Bronchial epithelial cell (primary cell): ENCODE measurements around the gene TRIM5. TPM values are rescaled to one million over a fixed set of nuclear protein-coding genes. Genes with fewer than 3 reads are reported as not detected.
A peak's percentile ranks its signal among the peaks of the same experiment; 100 is the strongest.

ENCODE experiments used
- DNase-seq: peaks from one replicate; pipeline ENCODE4 v3.0.0-alpha.2; 2010; ENCODE audit warnings: low read depth
- FAIRE-seq: peaks from 2 replicates; lab custom pipeline; 2011; peaks lifted over from hg19 to GRCh38; lab: Jason Lieb, UNC
- H3K27me3 ChIP-seq: 2 replicates; pipeline ENCODE4 v1.5.1; 2011; ENCODE audit warnings: low read length; ENCODE audit not compliant: control insufficient read depth, insufficient read depth
- H3K36me3 ChIP-seq: 2 replicates; pipeline ENCODE4 v1.5.1; 2011; ENCODE audit warnings: low read length; ENCODE audit not compliant: control insufficient read depth, insufficient read depth
- H3K4me3 ChIP-seq: 2 replicates; pipeline ENCODE4 v1.5.1; 2011; ENCODE audit warnings: mild to moderate bottlenecking, low read depth, low read length, control low read depth
- total RNA-seq: library from RNA; depleted of rRNA; stranded (reverse); fragments of >200 nt; gene quantifications from 2 replicates; pipeline ENCODE4 v1.2.1, GENCODE V29; 2014
- TF ChIP-seq, protein P1 (sequence below): IDR thresholded peaks from 2 replicates; pipeline ENCODE4 v1.5.1; 2011; ENCODE audit warnings: mild to moderate bottlenecking, moderate library complexity, low read length, control low read depth, inconsistent platforms; ENCODE audit not compliant: insufficient read depth, severe bottlenecking

Gene TRIM5
- total RNA-seq, 1 donor from 2014 or later = 32.9 TPM

DNA sequence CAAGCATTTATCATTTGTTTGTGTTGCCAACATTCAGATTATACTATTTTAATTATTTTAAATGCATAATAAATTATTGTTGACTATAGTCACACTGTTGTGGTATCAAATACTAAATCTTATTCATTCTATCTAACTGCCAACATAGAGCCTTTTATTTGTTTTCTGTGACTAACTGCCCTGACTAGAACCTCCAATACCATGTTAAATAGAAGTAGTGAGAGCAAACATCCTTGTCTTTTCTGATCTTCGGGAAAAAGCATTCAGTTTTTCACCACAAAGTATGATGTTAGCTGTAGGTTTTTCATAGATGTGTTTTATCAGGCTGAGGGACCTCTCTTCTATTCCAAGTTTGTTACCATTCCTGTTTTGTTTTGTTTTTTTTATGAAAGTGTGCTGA, 44.9 kb downstream of the TRIM5 start:
- Histone ChIP-seq H3K36me3 (peaks cover 2% of the 10 kb centered on the region), H3K4me3 (no peak overlapping the region), H3K27me3 (no peaks in the 10 kb centered on the region)
- DNase-seq = peak; percentile 30
- TF ChIP-seq, protein P1, sequence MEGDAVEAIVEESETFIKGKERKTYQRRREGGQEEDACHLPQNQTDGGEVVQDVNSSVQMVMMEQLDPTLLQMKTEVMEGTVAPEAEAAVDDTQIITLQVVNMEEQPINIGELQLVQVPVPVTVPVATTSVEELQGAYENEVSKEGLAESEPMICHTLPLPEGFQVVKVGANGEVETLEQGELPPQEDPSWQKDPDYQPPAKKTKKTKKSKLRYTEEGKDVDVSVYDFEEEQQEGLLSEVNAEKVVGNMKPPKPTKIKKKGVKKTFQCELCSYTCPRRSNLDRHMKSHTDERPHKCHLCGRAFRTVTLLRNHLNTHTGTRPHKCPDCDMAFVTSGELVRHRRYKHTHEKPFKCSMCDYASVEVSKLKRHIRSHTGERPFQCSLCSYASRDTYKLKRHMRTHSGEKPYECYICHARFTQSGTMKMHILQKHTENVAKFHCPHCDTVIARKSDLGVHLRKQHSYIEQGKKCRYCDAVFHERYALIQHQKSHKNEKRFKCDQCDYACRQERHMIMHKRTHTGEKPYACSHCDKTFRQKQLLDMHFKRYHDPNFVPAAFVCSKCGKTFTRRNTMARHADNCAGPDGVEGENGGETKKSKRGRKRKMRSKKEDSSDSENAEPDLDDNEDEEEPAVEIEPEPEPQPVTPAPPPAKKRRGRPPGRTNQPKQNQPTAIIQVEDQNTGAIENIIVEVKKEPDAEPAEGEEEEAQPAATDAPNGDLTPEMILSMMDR = no peak
- no peak for FAIRE-seq

DNA sequence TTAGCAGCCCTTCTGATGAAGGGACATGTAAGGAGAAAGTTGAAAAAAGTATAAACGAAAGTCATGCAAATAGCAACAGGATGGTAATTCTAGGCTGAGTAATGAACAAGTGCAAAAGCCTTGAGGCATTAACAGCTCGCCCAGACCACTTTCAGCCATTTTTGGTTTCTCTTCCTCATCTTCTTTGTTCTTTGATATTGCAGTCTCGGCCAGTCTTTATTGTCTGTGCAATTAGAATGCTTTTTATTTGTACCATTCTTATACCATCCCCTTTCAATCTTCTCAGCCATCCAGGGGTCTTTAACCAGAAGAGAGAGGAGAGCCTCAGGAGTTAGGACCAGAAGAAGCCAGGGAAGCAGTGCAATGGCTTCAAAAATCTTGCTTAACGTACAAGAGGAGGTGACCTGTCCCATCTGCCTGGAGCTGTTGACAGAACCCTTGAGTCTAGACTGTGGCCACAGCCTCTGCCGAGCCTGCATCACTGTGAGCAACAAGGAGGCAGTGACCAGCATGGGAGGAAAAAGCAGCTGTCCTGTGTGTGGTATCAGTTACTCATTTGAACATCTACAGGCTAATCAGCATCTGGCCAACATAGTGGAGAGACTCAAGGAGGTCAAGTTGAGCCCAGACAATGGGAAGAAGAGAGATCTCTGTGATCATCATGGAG, 52.8 kb downstream of the TRIM5 start:
- FAIRE-seq (no peak), DNase-seq (no peak)
- H3K27me3 ChIP-seq = no peaks in the 10 kb centered on the region
- peaks cover 1% of the 10 kb centered on the region for H3K36me3 ChIP-seq
- H3K4me3 ChIP-seq = no peak overlapping the region
- TF ChIP-seq, protein P1 = no peak

DNA sequence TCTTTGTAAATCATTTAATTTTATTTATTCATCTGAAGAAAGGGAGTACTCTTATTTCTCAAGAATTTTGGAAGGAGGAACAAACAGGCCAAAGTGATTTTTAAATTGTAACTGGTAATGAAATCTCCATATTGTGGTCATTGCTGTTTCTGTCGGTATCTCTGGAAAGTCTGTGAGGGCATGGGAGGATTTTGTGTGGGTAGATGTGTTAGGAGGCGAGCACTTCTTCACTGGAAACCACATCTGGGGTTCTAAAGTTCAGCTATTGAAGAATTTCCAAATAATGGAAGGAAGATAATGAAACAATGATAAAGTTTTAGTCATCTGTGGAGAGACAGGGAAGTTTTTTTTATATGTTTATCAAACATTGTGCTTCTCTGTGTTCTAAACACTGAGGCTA, 53.5 kb downstream of the TRIM5 start:
- FAIRE-seq (no peak), DNase-seq (no peak)
- TF ChIP-seq, protein P1 = no peak
- H3K27me3 ChIP-seq = no peaks in the 10 kb centered on the region
- peaks cover 1% of the 10 kb centered on the region for H3K36me3 ChIP-seq
- no peak overlapping the region for H3K4me3 ChIP-seq

DNA sequence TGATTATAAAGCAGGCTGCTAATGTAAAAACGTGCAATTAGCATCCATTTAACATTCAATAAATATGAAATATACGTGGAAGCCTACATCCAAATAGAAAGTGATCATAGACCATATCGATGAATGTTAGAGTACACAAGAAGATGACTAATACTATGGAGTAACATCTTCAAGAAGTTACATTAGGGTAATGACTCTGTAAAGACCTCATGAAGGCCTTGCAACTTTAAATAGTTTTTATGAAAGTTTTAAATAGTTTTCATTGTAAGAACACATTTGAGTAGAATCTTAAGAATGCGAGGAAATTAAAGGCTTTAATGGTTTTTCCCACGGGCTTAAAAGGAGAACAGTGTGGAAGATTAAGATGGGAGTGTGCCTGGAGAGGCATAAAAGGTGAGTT, 58.7 kb downstream of the TRIM5 start:
- H3K36me3 ChIP-seq = no peaks in the 10 kb centered on the region
- DNase-seq = peak; percentile 78
- no peaks in the 10 kb centered on the region for H3K27me3 ChIP-seq
- H3K4me3 ChIP-seq = no peak overlapping the region
- TF ChIP-seq, protein P1 = no peak
- FAIRE-seq = no peak

DNA sequence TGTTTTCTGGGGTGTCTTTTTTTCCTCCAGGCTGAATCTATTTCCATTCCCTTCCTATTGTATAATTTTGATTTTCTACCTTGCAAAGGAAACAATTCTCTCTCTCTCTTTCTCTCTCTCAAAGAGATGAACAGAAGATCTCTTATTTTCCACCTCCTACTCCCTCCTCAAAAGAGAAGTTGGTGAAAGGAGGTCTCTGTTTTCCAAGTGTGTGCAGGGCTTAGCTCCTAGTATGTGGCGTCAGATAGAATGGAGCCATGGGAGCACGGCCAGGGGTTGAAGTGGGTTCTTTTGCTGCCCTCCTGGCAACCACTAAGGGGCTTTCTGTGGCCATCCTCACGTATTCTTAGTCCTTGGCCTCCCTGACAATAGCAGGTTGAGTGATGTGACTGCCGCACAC, 59.6 kb downstream of the TRIM5 start:
- FAIRE-seq (no peak), DNase-seq (no peak)
- Histone ChIP-seq H3K27me3 (no peaks in the 10 kb centered on the region), H3K36me3 (no peaks in the 10 kb centered on the region), H3K4me3 (peak overlapping the region; percentile 39)
- TF ChIP-seq, protein P1 = no peak
